H1 (cell line): Measurements from ENCODE around the gene SERPINE3. TPM values are rescaled to one million over a fixed set of nuclear protein-coding genes. Genes with fewer than 3 reads are reported as not detected.
A peak's percentile ranks its signal among the peaks of the same experiment; 100 is the strongest.

Experiments used
- CTCF ChIA-PET: fragments of 300-600 bp; sonication (Branson Sonifier 250); formaldehyde crosslinking; loops from one replicate; lab custom pipeline; 2021; ENCODE audit not compliant: partially characterized antibody; lab: Charles Lee
- POLR2A ChIA-PET: fragments of 300-600 bp; sonication (Branson Sonifier 250); formaldehyde crosslinking; loops from one replicate; lab custom pipeline; 2021; ENCODE audit warnings: inconsistent platforms; ENCODE audit not compliant: partially characterized antibody; lab: Charles Lee
- DNase-seq, 2 experiments: peaks; one replicate each; pipeline versions ENCODE4 v3.0.0 to v3.0.0-alpha.2; 2010 to 2022; ENCODE audit warnings: low spot score in 2 of 2, low read depth in 1 of 2, mixed read lengths in 1 of 2
- FAIRE-seq: peaks from 2 replicates; lab custom pipeline; 2011; peaks lifted over from hg19 to GRCh38; lab: Jason Lieb, UNC
- H2AFZ ChIP-seq: 2 replicates; pipeline ENCODE4 v1.8.1; 2012; ENCODE audit warnings: low read length, inconsistent platforms
- H2AK5ac ChIP-seq: 2 replicates; pipeline ENCODE4 v1.6.1; 2013; ENCODE audit warnings: low read depth, low read length
- H2BK120ac ChIP-seq: replicated peaks from 2 replicates; pipeline ENCODE3; 2013; ENCODE audit warnings: low read depth, low read length, inconsistent platforms
- H2BK12ac ChIP-seq: 2 replicates; pipeline ENCODE4 v1.6.1; 2013; ENCODE audit warnings: low read depth, low read length
- H2BK15ac ChIP-seq: 2 replicates; pipeline ENCODE4 v1.6.1; 2013; ENCODE audit warnings: low read length
- H2BK20ac ChIP-seq: 2 replicates; pipeline ENCODE4 v1.6.1; 2013; ENCODE audit warnings: low read length
- H2BK5ac ChIP-seq: 2 replicates; pipeline ENCODE4 v1.6.1; 2013; ENCODE audit warnings: low read depth, low read length
- H3K14ac ChIP-seq: 2 replicates; pipeline ENCODE4 v1.6.1; 2013; ENCODE audit warnings: inconsistent platforms; ENCODE audit not compliant: insufficient read length
- H3K18ac ChIP-seq: 2 replicates; pipeline ENCODE4 v1.6.1; 2013; ENCODE audit warnings: low read length; ENCODE audit errors: extremely low read depth
- H3K23ac ChIP-seq: 2 replicates; pipeline ENCODE4 v1.6.1; 2013; ENCODE audit warnings: inconsistent platforms; ENCODE audit not compliant: insufficient read length
- H3K23me2 ChIP-seq: 2 replicates; pipeline ENCODE4 v1.6.1; 2013; ENCODE audit warnings: low read depth, low read length
- H3K27ac ChIP-seq: 2 replicates; pipeline ENCODE4 v1.6.1; 2011; ENCODE audit warnings: low read depth, low read length, inconsistent platforms
- H3K27me3 ChIP-seq, 4 experiments: replicated peaks in 1 of 4; 1 replicate in 1 of 4; 2 replicates in 3 of 4; pipeline versions ENCODE4 v1.6.1 to v1.8.1; 2011 to 2013; ENCODE audit warnings: low read length in 3 of 4, mild to moderate bottlenecking in 3 of 4, inconsistent platforms in 2 of 4, mixed read lengths in 2 of 4, moderate library complexity in 1 of 4; ENCODE audit not compliant: control insufficient read depth in 3 of 4, insufficient read depth in 3 of 4; ENCODE audit errors: extremely low read depth in 1 of 4
- H3K36me3 ChIP-seq, 4 experiments: 2 replicates each; pipeline versions ENCODE4 v1.6.1 to v1.8.1; 2011 to 2013; ENCODE audit warnings: mild to moderate bottlenecking in 4 of 4, low read length in 3 of 4, moderate library complexity in 2 of 4, control low read depth in 1 of 4, inconsistent platforms in 1 of 4; ENCODE audit not compliant: insufficient read depth in 4 of 4, control insufficient read depth in 2 of 4
- H3K4ac ChIP-seq: replicated peaks from 2 replicates; pipeline ENCODE3; 2013; ENCODE audit warnings: low read length, low read depth, mixed read lengths, inconsistent platforms; ENCODE audit not compliant: insufficient read length
- H3K4me1 ChIP-seq, 4 experiments: replicated peaks in 1 of 4; 1 replicate in 1 of 4; 2 replicates in 3 of 4; pipeline versions ENCODE4 v1.6.1 to v1.8.1; 2011 to 2013; ENCODE audit warnings: low read length in 3 of 4, inconsistent platforms in 2 of 4, mixed read lengths in 1 of 4; ENCODE audit not compliant: insufficient read depth in 4 of 4, control insufficient read depth in 3 of 4
- H3K4me2 ChIP-seq, 2 experiments: 2 replicates each; pipeline versions ENCODE4 v1.6.1 to v1.8.1; 2011 to 2013; ENCODE audit warnings: low read depth in 2 of 2, low read length in 2 of 2, control low read depth in 1 of 2, inconsistent platforms in 1 of 2, mild to moderate bottlenecking in 1 of 2; ENCODE audit not compliant: insufficient read depth in 1 of 2
- H3K4me3 ChIP-seq, 4 experiments: fragments of 200-600, 300-600 bp in 1 of 4; sonication (generic), shearing (Covaris generic), sonication (Bioruptor Twin) in 1 of 4; 2 replicates each; pipeline versions ENCODE4 v1.5.1 to v1.8.1; 2011 to 2016; ENCODE audit warnings: low read length in 4 of 4, low read depth in 3 of 4, control low read depth in 2 of 4, inconsistent platforms in 2 of 4, mild to moderate bottlenecking in 2 of 4, mixed read lengths in 1 of 4, moderate library complexity in 1 of 4; ENCODE audit not compliant: insufficient read depth in 2 of 4; ENCODE audit errors: extremely low read depth in 1 of 4
- H3K56ac ChIP-seq: replicated peaks from 2 replicates; pipeline ENCODE3; 2013; ENCODE audit warnings: low read depth, mild to moderate bottlenecking, mixed read lengths, low read length, inconsistent platforms; ENCODE audit not compliant: insufficient read length
- H3K79me1 ChIP-seq: 2 replicates; pipeline ENCODE4 v1.6.1; 2013; ENCODE audit warnings: low read depth, low read length, control low read depth
- H3K79me2 ChIP-seq, 2 experiments: 2 replicates each; pipeline versions ENCODE4 v1.6.1 to v1.8.1; 2012 to 2013; ENCODE audit warnings: low read length in 2 of 2, mild to moderate bottlenecking in 2 of 2, inconsistent platforms in 1 of 2; ENCODE audit not compliant: insufficient read depth in 2 of 2, control insufficient read depth in 1 of 2
- H3K9ac ChIP-seq, 4 experiments: replicated peaks in 1 of 4; 1 replicate in 1 of 4; 2 replicates in 3 of 4; pipeline versions ENCODE4 v1.6.1 to v1.8.1; 2011 to 2013; ENCODE audit warnings: low read depth in 3 of 4, low read length in 3 of 4, control low read depth in 2 of 4, mild to moderate bottlenecking in 2 of 4, moderate library complexity in 2 of 4, inconsistent platforms in 1 of 4; ENCODE audit errors: extremely low read depth in 1 of 4
- H3K9me3 ChIP-seq, 2 experiments: 2 replicates each; pipeline versions ENCODE4 v1.6.1 to v1.8.1; 2012 to 2013; ENCODE audit warnings: mild to moderate bottlenecking in 2 of 2, moderate library complexity in 2 of 2, control low read depth in 1 of 2, inconsistent platforms in 1 of 2, low read depth in 1 of 2, low read length in 1 of 2, mixed read lengths in 1 of 2; ENCODE audit not compliant: insufficient read depth in 2 of 2
- H4K20me1 ChIP-seq, 2 experiments: replicated peaks in 1 of 2; 2 replicates each; pipeline versions ENCODE3 to v1.8.1; 2011 to 2013; ENCODE audit warnings: inconsistent platforms in 2 of 2, low read length in 2 of 2, mild to moderate bottlenecking in 1 of 2; ENCODE audit not compliant: insufficient read depth in 2 of 2, control insufficient read depth in 1 of 2
- H4K5ac ChIP-seq: 2 replicates; pipeline ENCODE4 v1.6.1; 2013; ENCODE audit warnings: low read length, low read depth, mixed read lengths, inconsistent platforms; ENCODE audit not compliant: insufficient read length
- H4K8ac ChIP-seq: 2 replicates; pipeline ENCODE4 v1.8.0; 2013; ENCODE audit warnings: mild to moderate bottlenecking, moderate library complexity, low read length, inconsistent platforms; ENCODE audit not compliant: insufficient read depth; ENCODE audit errors: extremely low read depth
- H4K91ac ChIP-seq: replicated peaks from 2 replicates; pipeline ENCODE3; 2013; ENCODE audit warnings: low read length, mixed read lengths, inconsistent platforms; ENCODE audit not compliant: insufficient read length
- ASH2L ChIP-seq: fragments of 200-600, 300-600 bp; sonication (generic); IDR thresholded peaks from one replicate; pipeline ENCODE4 v1.7.1; 2017; ENCODE audit warnings: low read length
- BCL11A ChIP-seq, 2 experiments: IDR thresholded peaks; one replicate each; pipeline ENCODE4 v1.6.1; 2011; ENCODE audit warnings: low read depth in 2 of 2, low read length in 2 of 2, mild to moderate bottlenecking in 2 of 2
- CEBPB ChIP-seq: IDR thresholded peaks from 2 replicates; pipeline ENCODE4 v1.6.1; 2012; ENCODE audit warnings: low read depth, low read length
- CHD1 ChIP-seq: IDR thresholded peaks from 2 replicates; pipeline ENCODE4 v1.6.1; 2012; ENCODE audit warnings: low read depth, low read length, improper control_type of control experiment
- E2F6 ChIP-seq: IDR thresholded peaks from 2 replicates; pipeline ENCODE4 v1.6.1; 2012; ENCODE audit warnings: inconsistent platforms
- GABPA ChIP-seq: IDR thresholded peaks from 2 replicates; pipeline ENCODE4 v1.6.1; 2011; ENCODE audit warnings: mild to moderate bottlenecking, low read length, moderate library complexity, borderline replicate concordance; ENCODE audit not compliant: insufficient read depth
- JUND ChIP-seq: IDR thresholded peaks from 2 replicates; pipeline ENCODE4 v1.6.1; 2011; ENCODE audit warnings: mild to moderate bottlenecking, improper control_type of control experiment, low read length
- KDM1A ChIP-seq: fragments of 200-600, 300-600 bp; sonication (generic); IDR thresholded peaks from 2 replicates; pipeline ENCODE4 v1.7.1; 2016; ENCODE audit warnings: mild to moderate bottlenecking, low read length, borderline replicate concordance
- RAD21 ChIP-seq, 2 experiments: IDR thresholded peaks in 1 of 2; conservative IDR thresholded peaks in 1 of 2; 2 replicates each; pipeline ENCODE4 v1.6.1; 2011; ENCODE audit warnings: low read depth in 2 of 2, low read length in 2 of 2, improper control_type of control experiment in 1 of 2, inconsistent platforms in 1 of 2, mild to moderate bottlenecking in 1 of 2, moderate library complexity in 1 of 2
- SRF ChIP-seq: IDR thresholded peaks from 2 replicates; pipeline ENCODE4 v1.6.1; 2011; ENCODE audit warnings: mild to moderate bottlenecking, low read depth, low read length, moderate library complexity
- ZNF274 ChIP-seq: IDR thresholded peaks from 2 replicates; pipeline ENCODE4 v1.7.0; 2012; ENCODE audit warnings: low read length, borderline replicate concordance; ENCODE audit errors: extremely low read depth
- WGBS, 2 experiments: shearing (Covaris generic) in 1 of 2; methylation state at CpG; one replicate each; pipeline versions ENCODE4 v1.1.6 to v1.1.7; 2013 to 2015; ENCODE audit warnings: low lambda C conversion rate in 2 of 2, mixed read lengths in 2 of 2, inconsistent platforms in 1 of 2, low coverage in 1 of 2, missing lambda C conversion rate in 1 of 2; ENCODE audit not compliant: insufficient replicate concordance in 2 of 2, insufficient coverage in 1 of 2, insufficient read length in 1 of 2; ENCODE audit errors: extremely low coverage in 1 of 2, missing lambda C conversion rate in 1 of 2; 5-methylcytosine and 5-hydroxymethylcytosine counted together
- polyA plus RNA-seq, 7 experiments: library from polyadenylated mRNA; depleted of rRNA in 3 of 7; stranded (reverse) in 5 of 7; unstranded in 2 of 7; fragments of >200 nt in 5 of 7; fragments of 200-250 nt in 2 of 7; gene quantifications; 1 replicate in 5 of 7; 2 replicates in 1 of 7; 4 replicates in 1 of 7; pipeline versions ENCODE4 v1.2.1 to v1.2.3, GENCODE V29; 2011 to 2013; ENCODE audit warnings: missing spikeins in 2 of 7, mixed read lengths in 2 of 7
- total RNA-seq: library from RNA; stranded (reverse); fragmentation: NEBNext Ultra II Directional; extraction: Animal tissue kit (Norgen Biotek cat#: 25700); gene quantifications from 2 replicates; pipeline ENCODE4 v1.2.1, GENCODE V29; 2021

The SERPINE3 gene
- total and polyA plus RNA-seq, 2 of the 8 experiments (the other 6 are each of a cell fraction or from before 2014, with no cell fraction given): 0.34 to 1.0 TPM

GRCh38 chr13:51348069-51348967 lies 8.8 kb downstream of the SERPINE3 start:
- H2AK5ac ChIP-seq: no peak overlapping the region
- FAIRE-seq (no peak), DNase-seq (no peak)
- no peak overlapping the region for H4K5ac ChIP-seq
- H3K4me2 ChIP-seq: no peak overlapping the region
- H3K36me3 ChIP-seq: no peaks in the 10 kb centered on the region
- no peak overlapping the region for H3K56ac ChIP-seq
- H3K4me3 ChIP-seq: no peak overlapping the region
- H2BK12ac ChIP-seq: 0 out of 2 replicates have a peak overlapping the region, but pooled peaks have one; percentile 41
- H3K79me1 ChIP-seq: no peaks in the 10 kb centered on the region
- no peak overlapping the region for H3K4ac ChIP-seq
- no peaks in the 10 kb centered on the region for H3K79me2 ChIP-seq
- POLR2A ChIA-PET: no interaction called here
- H2BK5ac ChIP-seq: no peak overlapping the region
- no peaks in the 10 kb centered on the region; a peak in 1 of 7 replicates for H3K27me3 ChIP-seq
- no peak overlapping the region for H3K9ac ChIP-seq
- H4K8ac ChIP-seq: no peak overlapping the region
- no peaks in the 10 kb centered on the region for H3K23me2 ChIP-seq
- 0 out of 2 replicates have a peak overlapping the region, but pooled peaks have one; percentile 52 for H2BK20ac ChIP-seq
- WGBS, 2 experiments: 88% methylated on average over 10 of the region's 10 CpGs; no CpG with 5 or more reads in 1 of the 2 experiments
- no peak overlapping the region for H3K27ac ChIP-seq
- no peak overlapping the region for H3K18ac ChIP-seq
- H4K20me1 ChIP-seq: no peaks in the 10 kb centered on the region
- H2BK15ac ChIP-seq: no peak overlapping the region
- no peak overlapping the region for H4K91ac ChIP-seq
- no peak overlapping the region for H3K23ac ChIP-seq
- no peak overlapping the region for H2AFZ ChIP-seq
- H2BK120ac ChIP-seq: no peak overlapping the region
- H3K9me3 ChIP-seq: no peaks in the 10 kb centered on the region
- H3K4me1 ChIP-seq: peaks cover 0 to 9% (median 0%) of the 10 kb centered on the region in 4 experiments; a peak in 5 of 7 replicates
- H3K14ac ChIP-seq: no peak overlapping the region
- CTCF ChIA-PET: interaction anchor here (1.1 kb wide), 1 partner anchor 65 kb away, joined by 3 read pairs; no protein-coding TSS in a partner anchor
- TF ChIP-seq RAD21 (IDR thresholded peaks at IDR 0.05 in 1 of 2, conservative IDR thresholded peaks at IDR 0.05 in 1 of 2; ENCODE audit: low read depth in 2 of 2, low read length in 2 of 2) (no peak), GABPA (no peak), ZNF274 (no peak), SRF (no peak), CHD1 (no peak), BCL11A (IDR thresholded peaks at IDR 0.05; ENCODE audit: low read depth in 2 of 2, low read length in 2 of 2) (no peak), E2F6 (no peak), JUND (no peak), CEBPB (no peak), KDM1A (no peak), ASH2L (no peak)
